Fibroblast of villous mesenchyme (primary cell): ENCODE data around the gene DLX6. TPM values are rescaled to one million over a fixed set of nuclear protein-coding genes. Genes with fewer than 3 reads are reported as not detected.

Experiments
- DNase-seq: peaks from one replicate; pipeline ENCODE4 v3.0.0-alpha.2; 2010; ENCODE audit warnings: low read depth
- H3K4me3 ChIP-seq: 2 replicates; pipeline ENCODE4 v1.5.1; 2011; ENCODE audit warnings: low read depth, mild to moderate bottlenecking, low read length
- total RNA-seq: library from RNA; depleted of rRNA; stranded (reverse); fragments of >200 nt; gene quantifications from 2 replicates; pipeline ENCODE4 v1.2.3, GENCODE V29; 2012
- TF ChIP-seq, protein P1 (sequence below): IDR thresholded peaks from 2 replicates; pipeline ENCODE4 v1.5.1; 2012; ENCODE audit warnings: low read depth, mild to moderate bottlenecking, low read length; ENCODE audit not compliant: insufficient read depth

The DLX6 gene
- total RNA-seq, 1 donor, result not detected

DNA sequence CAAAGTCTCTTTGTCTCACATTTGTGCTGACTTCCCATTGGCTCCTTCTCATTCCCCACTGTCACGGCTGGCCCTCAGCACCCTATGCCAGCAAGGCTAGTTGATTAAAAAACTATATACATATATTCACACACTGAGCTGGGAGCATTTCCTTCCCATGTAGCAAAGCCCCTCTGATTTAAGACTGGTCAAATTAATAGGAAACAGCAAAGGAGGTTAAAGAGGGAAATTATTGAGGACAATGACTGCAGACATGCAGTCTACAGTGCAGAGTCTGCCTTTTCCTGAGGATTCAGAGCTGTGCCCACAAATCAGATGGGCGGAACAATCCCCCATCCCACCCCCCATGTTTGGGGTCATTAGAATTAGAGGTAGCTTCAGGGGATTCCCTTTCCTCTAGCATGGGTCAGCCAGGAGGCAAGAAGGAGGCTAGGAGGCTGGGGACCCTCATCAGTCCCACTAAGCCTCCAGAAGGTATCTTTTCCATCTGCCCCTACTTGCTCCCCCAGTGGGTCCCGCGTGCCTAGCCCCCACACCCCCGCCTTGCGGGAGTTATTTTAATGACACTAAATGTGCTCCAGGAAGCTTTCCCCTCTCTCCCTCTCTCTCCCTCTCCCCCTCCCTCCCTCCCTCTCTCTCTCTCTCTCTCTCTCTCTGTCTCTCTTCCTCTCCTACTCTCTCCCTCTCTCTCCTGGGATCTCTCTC, 9.8 kb upstream of the DLX6 start:
- DNase-seq, result no peak
- TF ChIP-seq, protein P1, sequence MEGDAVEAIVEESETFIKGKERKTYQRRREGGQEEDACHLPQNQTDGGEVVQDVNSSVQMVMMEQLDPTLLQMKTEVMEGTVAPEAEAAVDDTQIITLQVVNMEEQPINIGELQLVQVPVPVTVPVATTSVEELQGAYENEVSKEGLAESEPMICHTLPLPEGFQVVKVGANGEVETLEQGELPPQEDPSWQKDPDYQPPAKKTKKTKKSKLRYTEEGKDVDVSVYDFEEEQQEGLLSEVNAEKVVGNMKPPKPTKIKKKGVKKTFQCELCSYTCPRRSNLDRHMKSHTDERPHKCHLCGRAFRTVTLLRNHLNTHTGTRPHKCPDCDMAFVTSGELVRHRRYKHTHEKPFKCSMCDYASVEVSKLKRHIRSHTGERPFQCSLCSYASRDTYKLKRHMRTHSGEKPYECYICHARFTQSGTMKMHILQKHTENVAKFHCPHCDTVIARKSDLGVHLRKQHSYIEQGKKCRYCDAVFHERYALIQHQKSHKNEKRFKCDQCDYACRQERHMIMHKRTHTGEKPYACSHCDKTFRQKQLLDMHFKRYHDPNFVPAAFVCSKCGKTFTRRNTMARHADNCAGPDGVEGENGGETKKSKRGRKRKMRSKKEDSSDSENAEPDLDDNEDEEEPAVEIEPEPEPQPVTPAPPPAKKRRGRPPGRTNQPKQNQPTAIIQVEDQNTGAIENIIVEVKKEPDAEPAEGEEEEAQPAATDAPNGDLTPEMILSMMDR, result no peak
- no peak overlapping the region for H3K4me3 ChIP-seq

DNA sequence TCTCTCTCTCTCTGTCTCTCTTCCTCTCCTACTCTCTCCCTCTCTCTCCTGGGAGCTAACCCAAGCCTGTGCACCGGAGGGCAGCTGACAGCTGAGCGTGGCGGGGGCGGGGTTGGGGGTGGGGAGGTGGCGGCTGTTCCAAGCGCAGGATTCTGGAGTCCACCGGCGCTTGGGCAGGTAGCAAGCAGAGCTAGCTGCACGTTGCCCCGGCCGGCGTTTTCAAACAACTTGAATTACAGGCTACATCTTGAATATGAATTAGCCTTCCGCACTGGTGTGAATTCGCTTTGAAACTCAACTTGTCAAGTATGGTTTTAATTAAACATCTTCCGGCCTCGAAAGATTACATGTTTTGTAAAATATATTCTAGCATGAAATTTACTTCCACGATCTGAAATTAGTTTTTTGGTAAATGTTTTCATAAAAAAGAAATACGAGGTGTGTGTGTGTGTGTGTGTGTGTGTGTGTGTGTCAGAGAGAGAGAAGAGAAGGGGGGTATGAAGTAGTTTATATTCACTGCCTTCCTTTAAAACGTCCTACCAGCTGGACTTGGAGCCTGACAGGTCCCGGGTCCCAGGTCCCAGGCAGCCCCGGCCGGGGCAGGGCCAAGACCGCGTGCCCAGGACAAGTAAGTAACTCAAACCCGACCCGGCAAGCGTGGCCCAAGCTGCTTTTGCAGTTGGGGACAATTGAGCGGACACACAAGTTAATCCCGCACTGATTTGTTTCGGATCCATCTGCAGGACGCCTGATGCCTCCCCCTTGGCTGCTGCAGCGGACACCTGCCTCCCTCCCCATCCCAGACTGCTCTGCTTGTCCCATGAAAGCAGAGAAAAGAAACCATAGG, 9.0 kb upstream of the DLX6 start:
- DNase-seq, result no peak
- no peak overlapping the region for H3K4me3 ChIP-seq
- TF ChIP-seq, protein P1, result no peak

DNA sequence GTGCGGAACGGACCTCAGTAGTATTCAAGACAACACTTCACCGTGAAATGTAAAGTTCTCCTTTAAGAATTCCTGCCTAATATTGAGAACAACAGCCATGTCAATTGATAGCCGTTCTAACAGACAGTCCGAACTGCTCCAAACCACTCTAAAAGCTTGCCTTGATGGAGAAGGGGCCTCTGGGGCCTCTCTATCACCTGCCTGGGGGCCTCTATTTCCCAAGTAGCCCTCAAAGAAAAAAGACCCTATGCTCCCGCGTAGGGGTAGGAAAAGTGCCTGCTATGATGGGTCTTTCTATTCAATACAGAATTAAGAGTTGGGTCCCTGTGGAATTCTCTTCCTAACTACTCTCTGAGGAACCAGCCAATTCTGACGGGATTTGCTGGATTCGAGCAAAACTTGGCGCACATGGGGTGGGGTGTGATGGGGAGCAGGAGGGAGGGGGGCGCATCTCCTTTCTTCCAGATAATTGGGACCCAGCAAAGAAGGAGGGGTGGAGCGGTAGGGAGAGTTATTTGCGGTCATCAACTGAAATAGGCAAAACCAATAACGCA, 8.3 kb upstream of the DLX6 start:
- TF ChIP-seq, protein P1, result no peak
- no peak for DNase-seq
- H3K4me3 ChIP-seq, result no peak overlapping the region

DNA sequence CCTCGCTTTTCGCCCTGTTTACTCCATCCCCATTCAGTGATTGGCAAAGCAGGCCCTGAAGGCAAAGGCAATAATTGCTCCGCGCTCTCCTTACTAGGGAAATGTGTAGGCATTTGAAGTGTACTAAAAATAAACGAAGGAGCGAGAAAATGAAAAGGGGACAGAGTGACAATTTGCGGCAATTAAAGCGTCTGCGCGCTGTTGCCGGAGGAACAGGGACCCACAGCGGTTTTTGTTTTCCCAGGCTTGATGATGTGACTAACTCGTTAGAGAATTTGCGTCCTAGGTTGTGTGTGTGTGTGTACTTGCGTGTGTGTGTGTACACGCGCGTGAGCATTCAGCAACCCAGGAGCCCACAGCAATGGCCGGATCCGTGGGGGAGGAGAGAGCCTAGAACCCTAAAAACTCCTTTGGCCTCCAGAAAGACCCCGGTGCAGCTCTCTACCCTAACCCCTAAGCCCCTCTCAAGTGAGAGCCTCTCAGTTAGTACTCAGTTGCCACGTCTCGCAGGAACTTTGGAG, 7.8 kb upstream of the DLX6 start:
- H3K4me3 ChIP-seq, result no peak overlapping the region
- no peak for DNase-seq
- TF ChIP-seq, protein P1, result no peak

DNA sequence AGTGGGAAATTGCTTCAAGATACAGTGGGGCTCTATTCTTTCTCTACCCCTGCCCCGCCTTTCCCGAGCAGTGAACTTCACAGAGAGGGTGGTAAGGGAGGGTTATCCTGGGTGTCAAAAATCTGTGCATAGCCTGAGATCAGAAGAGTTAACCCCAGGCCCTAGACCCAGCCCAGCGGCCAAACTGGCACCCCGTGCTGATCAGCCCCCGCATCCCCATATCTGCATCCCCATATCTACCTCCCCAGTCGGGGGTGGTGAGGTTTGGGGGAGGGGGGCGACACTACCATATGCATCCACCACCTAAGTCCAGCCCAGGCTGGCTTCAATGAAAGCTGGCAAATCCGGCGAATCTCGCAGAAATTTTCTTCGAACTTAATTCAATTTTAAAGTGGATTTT, 7.0 kb upstream of the DLX6 start:
- no peak for DNase-seq

DNA sequence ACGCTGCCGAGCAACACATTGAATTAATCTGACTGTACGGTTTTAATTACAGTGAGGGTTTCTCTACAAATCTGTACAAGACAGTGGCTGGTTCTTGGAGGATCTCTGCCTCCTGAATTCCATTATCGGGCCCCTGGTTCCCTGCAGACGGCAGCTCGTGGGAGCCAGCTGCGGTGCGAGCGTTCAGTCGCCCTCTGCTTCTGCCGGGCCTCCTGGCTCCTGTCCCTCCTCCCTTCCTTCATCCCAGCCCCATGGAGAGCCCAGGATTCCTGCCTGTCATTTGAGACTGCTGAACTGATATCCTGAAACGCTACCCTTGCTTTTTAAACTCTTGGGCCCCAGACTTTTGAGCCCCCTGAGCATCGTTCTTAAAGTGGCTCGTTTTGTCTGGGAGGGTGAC, 6.6 kb upstream of the DLX6 start:
- DNase-seq, result no peak
- H3K4me3 ChIP-seq, result no peak overlapping the region
- TF ChIP-seq, protein P1, result no peak

More for the DNA sequence above, 7.0 kb upstream of the DLX6 start:
- TF ChIP-seq, protein P1, result no peak
- no peak overlapping the region for H3K4me3 ChIP-seq
